Measurements from ENCODE around the gene STK35.

DNA sequence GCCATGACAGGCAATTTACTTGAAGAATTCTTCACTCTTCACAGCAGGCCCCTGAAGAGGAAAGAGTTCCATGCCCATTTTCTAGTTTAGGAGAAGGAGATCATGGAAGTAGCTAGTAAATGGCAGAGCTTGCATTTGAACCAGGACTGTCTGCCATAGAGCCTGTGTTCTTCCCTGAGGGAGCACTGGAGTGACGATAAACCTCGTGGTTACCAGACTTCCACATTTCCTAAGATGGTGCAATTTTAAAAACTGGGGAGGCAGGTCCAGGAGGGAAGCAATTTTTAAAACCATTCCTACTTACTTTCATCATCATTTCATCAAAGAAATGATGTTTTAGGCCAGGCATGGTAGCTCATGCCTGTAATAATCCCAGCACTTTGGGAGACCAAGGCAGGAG lies 36.8 kb downstream of the STK35 start:
- TF ChIP-seq POLR2AphosphoS5 (IDR thresholded peaks at IDR 0.05; ENCODE audit: low read depth, low read length) (no peak), ZNF354B (CRISPR knock-in tag; IDR thresholded peaks at IDR 0.05) (no peak), TGIF2 (CRISPR knock-in tag; IDR thresholded peaks at IDR 0.05) (no peak)
- TF ChIP-seq, protein P1, sequence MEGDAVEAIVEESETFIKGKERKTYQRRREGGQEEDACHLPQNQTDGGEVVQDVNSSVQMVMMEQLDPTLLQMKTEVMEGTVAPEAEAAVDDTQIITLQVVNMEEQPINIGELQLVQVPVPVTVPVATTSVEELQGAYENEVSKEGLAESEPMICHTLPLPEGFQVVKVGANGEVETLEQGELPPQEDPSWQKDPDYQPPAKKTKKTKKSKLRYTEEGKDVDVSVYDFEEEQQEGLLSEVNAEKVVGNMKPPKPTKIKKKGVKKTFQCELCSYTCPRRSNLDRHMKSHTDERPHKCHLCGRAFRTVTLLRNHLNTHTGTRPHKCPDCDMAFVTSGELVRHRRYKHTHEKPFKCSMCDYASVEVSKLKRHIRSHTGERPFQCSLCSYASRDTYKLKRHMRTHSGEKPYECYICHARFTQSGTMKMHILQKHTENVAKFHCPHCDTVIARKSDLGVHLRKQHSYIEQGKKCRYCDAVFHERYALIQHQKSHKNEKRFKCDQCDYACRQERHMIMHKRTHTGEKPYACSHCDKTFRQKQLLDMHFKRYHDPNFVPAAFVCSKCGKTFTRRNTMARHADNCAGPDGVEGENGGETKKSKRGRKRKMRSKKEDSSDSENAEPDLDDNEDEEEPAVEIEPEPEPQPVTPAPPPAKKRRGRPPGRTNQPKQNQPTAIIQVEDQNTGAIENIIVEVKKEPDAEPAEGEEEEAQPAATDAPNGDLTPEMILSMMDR (CRISPR knock-in tag; IDR thresholded peaks at IDR 0.05), result no peak

Measured in HepG2 (cell line).